Measurements from ENCODE around the gene HSPA2.
"Not testable (repeated sequence)": the region's sequence is repeated elsewhere in the genome, so short reads cannot be mapped to it uniquely, and the experiment has no call there.

Gene HSPA2

DNA sequence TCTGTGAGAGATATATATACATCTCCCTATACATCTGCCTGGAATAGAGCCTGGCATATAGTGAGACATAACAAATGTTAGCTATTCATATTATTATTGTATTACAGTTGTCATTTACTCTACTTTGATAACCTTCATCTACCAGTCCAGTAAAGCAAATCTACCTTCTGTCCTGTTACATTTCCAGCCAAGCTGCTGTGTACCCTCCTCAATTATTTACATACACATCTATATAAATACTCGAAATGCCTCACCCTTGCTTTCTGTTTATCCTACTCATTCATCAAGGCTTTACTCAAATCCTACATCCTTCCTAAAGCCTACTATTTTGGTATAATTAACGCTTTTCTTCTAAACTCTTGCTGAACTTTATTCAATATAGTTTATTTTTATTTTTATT, 27.3 kb upstream of the HSPA2 start:
- DNase-seq, result no peak

DNA sequence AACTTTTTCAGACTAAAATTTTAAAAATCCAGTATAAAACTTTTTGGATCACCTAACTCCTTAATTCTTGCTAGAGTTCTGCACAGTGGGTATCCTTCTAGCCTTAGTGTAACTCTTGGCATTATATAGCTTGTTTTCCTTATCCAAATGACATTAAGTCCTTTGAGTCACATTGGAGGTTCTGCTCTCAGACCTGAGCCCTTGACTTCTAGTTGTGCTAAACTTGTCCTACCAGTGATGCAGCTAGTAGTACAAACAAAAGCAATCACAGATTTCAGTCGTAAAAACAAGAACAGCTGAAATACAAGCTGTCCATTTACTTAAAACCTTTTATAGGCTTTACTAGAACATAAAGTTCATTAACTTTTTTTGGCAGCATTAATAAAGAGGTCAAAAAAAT, 25.5 kb upstream of the HSPA2 start:
- no peak for DNase-seq

DNA sequence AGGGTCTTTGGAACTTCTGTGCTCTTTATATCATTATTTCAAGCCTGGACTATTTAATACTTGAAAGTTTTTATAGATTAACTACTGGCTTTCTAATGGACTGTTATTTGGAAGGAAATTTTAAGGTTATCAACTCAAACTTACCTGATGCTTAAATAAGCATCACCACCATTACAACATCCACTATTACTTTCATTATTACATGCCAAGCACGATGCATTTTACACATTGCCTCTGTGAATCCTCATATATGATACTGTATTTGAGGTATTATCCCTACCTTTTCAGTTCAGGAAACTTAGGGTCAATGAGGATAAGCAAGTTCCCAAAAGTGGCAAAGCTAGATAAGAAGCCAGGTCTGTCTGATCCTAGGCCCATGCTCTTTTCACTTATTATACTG, 23.6 kb upstream of the HSPA2 start:
- no peak for DNase-seq

DNA sequence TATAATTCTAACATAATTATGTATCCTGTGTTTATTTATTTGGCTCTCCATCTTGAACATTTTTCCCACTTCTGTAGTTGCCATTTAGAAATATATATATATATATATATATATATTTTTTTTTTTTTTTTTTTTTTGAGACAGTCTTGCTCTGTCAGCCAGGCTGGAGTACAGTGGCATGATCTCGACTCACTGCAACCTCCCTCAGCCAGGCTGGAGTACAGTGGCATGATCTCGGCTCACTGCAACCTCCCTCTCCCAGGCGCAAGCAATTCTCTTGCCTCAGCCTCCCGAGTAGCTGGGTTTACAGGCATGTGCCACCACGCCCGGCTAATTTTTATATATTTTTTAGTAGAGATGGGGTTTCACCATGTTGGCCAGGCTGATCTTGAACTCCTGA, 22.9 kb upstream of the HSPA2 start:
- not testable (repeated sequence) for DNase-seq

DNA sequence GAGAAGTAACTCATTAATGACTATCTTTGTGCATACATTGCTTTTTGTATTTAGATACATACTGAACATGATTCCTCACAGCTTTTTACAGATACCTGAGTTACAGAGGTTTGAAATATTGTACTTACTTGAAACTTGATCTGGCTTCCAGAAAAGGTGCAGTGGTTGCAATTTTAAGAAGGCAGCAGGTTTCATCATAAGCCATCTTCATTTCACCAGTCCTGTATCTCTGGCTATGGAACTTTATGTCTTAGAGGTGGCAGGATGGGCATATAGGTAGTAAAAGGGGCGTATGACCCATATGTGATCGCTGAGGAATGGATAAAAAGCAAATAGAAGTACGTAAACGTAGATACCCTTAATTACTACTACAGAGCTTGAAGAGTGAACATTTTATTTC, 22.3 kb upstream of the HSPA2 start:
- no peak for DNase-seq

DNA sequence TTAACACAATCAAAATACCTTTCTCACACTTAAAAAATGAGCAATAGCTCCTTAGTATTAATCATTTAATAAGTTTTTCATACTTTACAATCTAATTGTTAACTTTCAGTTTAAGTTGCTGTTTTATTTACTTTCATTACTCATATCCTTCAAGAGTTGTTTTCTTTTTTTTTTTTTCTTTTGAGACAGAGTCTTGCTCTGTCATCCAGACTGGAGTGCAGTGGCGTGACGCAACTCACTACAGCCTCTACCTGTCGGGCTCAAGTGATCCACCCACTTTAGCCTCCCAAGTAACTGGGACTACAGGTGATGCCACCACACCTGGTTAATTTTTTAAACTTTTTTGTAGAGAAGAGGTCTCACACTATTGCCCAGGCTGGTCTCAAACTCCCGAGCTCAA, 19.8 kb upstream of the HSPA2 start:
- no peak for DNase-seq

DNA sequence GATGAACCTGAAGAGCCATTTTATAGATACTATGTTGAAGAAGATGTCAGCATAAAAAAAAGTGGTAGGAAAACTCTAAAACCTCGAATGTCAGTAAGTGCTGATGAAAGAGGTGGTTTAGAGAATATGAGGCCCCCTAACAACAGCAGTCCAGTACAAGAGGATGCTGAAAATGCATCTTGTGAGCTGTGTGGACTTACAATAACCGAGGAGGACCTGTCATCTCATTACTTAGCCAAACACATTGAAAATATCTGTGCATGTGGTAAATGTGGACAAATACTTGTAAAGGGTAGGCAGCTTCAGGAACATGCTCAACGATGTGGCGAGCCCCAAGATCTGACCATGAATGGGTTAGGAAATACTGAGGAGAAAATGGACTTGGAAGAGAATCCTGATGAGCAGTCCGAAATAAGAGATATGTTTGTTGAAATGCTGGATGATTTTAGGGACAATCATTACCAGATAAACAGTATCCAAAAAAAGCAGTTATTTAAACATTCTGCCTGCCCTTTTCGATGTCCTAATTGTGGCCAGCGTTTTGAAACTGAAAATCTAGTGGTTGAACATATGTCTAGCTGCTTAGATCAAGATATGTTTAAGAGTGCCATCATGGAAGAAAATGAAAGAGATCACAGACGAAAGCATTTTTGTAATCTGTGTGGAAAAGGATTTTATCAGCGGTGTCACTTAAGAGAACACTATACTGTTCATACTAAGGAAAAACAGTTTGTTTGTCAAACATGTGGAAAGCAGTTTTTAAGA, 17.8 kb upstream of the HSPA2 start:
- no peak for DNase-seq

DNA sequence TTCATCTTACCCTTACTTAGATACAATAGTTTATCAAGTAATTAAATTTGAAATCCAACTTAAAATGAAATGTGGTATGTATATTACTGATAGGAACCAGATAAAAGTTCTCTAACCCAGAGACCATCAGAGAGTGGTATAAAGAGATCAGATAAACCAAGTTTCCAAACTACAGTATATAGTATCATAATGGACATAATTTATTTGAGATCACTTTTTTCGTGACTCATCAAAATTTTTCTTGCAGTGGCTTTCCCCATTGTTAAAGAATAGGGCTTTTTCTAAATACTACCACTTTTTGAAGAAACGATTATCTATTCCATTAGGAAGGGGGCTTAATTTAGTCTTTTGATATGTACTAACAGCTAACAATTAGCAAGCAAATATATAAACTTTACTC, 15.2 kb upstream of the HSPA2 start:
- DNase-seq, result no peak

DNA sequence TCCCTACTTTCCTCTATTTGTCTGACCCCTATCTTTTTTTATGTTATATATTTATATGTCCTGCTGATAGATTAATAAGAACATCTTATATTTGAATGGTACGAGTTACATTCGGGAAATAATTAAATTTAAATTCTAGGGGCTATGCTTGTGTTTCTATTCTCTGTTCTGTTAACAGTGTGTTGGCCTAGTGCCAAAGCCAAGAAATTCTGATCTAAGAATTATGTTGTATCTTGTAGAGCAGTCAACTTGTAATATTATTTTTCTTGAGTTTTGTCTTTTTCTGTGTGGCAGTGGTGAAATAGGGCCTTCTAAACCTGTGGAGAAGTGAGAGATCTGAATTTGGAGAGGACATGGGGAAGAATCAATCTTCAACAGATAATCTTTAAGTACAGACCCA, 9.0 kb upstream of the HSPA2 start:
- DNase-seq, result no peak

DNA sequence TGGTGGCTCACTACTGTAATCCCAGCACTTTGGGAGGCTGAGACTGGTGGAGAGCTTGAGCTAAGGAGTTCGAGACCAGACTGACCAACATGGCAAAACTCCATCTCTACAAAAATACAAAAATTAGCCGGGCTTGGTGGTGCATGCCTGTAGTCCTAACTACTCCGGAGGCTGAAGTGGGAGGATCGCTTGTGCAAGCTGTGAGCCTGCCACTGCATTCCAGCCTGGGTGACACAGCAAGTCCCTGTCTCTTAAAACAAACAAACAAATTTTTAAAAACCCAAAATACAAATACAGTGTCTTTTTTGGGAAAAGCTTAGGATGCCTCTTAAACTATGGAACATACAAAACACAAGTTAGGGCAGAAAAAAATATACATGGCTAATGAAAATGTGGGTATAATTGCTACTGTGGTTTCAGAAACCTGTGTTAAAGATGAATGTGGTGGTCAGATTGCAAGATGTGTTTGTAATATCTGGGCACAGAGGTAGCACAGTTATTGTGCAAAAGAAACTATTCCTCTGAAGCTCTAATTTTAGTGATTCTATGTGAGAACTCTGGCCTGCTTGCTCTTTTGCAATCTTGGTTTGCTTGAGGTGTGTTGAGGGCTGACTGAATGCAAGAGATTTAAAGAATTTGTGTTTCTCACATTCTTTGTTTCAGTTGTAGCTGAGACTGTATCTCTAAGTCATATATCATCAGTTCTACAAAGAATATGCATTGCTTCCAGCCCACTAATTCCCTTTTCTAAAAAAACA, 3.9 kb upstream of the HSPA2 start:
- DNase-seq, result no peak

DNA sequence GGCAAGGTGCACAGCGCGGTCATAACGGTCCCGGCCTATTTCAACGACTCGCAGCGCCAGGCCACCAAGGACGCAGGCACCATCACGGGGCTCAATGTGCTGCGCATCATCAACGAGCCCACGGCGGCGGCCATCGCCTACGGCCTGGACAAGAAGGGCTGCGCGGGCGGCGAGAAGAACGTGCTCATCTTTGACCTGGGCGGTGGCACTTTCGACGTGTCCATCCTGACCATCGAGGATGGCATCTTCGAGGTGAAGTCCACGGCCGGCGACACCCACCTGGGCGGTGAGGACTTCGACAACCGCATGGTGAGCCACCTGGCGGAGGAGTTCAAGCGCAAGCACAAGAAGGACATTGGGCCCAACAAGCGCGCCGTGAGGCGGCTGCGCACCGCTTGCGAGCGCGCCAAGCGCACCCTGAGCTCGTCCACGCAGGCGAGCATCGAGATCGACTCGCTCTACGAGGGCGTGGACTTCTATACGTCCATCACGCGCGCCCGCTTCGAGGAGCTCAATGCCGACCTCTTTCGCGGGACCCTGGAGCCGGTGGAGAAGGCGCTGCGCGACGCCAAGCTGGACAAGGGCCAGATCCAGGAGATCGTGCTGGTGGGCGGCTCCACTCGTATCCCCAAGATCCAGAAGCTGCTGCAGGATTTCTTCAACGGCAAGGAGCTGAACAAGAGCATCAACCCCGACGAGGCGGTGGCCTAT, 875 bp downstream of the HSPA2 start:
- peak in 18 of 56 donors; percentile 18 to 67 (median 37) for DNase-seq

DNA sequence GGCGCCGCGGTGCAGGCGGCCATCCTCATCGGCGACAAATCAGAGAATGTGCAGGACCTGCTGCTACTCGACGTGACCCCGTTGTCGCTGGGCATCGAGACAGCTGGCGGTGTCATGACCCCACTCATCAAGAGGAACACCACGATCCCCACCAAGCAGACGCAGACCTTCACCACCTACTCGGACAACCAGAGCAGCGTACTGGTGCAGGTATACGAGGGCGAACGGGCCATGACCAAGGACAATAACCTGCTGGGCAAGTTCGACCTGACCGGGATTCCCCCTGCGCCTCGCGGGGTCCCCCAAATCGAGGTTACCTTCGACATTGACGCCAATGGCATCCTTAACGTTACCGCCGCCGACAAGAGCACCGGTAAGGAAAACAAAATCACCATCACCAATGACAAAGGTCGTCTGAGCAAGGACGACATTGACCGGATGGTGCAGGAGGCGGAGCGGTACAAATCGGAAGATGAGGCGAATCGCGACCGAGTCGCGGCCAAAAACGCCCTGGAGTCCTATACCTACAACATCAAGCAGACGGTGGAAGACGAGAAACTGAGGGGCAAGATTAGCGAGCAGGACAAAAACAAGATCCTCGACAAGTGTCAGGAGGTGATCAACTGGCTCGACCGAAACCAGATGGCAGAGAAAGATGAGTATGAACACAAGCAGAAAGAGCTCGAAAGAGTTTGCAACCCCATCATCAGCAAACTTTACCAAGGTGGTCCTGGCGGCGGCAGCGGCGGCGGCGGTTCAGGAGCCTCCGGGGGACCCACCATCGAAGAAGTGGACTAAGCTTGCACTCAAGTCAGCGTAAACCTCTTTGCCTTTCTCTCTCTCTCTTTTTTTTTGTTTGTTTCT, 1.7 kb downstream of the HSPA2 start:
- DNase-seq, result peak in 3 of 56 donors; percentile 14 to 65 (median 48)

DNA sequence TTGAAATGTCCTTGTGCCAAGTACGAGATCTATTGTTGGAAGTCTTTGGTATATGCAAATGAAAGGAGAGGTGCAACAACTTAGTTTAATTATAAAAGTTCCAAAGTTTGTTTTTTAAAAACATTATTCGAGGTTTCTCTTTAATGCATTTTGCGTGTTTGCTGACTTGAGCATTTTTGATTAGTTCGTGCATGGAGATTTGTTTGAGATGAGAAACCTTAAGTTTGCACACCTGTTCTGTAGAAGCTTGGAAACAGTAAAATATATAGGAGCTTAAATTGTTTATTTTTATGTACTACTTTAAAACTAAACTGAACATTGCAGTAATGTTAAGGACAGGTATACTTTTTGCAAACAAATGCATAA, 2.3 kb downstream of the HSPA2 start:
- DNase-seq, result no peak

DNA sequence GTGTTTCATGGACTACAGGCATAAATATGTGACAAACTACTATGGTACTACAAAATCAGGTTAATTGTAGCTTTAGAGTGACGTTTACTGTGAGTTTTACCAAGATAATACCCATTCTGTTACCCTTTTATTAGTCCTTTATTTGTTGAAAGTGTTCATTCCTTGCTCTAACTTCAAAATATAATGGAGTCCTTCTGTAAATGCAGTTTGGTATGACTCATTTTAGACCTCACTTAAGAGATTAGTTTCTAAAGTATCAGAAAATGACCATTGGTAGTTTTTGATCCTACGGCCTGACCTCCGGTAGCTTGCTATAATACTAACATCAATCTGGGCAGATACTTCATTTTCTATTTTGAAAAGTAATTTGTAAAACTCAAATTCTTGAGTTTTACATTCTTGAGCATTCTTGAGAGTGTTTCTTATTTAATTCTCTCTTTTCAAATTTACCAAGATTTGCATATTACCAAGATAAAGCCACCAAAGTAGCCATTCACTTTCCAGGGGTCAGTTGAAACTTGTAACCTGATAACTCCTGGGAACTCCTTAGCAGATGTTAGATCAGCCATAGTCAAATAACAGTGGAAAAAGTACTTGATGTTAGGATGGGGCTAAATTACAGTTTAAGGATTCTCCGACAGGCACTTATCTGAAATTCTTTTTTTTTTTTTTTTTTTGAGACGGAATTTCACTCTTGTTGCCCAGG, 4.2 kb downstream of the HSPA2 start:
- no peak for DNase-seq

DNA sequence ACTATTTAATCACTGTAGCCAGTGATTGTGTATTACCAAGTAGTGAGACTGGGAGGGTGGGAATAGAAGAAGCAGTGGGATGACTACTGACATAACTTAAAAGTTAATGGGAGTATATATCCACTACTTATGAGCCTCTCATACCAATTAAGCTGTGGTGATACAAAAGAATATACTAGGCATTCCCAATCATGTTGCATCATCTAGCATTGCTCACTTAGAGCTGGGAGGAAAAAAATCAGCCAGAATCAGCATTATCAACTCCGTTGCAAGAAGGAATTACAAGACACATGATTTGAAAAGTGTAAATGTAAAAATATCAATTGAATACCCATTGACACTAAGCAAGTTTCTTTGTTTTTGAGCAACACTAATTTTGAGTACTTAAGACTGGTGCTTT, 8.5 kb downstream of the HSPA2 start:
- no peak for DNase-seq

DNA sequence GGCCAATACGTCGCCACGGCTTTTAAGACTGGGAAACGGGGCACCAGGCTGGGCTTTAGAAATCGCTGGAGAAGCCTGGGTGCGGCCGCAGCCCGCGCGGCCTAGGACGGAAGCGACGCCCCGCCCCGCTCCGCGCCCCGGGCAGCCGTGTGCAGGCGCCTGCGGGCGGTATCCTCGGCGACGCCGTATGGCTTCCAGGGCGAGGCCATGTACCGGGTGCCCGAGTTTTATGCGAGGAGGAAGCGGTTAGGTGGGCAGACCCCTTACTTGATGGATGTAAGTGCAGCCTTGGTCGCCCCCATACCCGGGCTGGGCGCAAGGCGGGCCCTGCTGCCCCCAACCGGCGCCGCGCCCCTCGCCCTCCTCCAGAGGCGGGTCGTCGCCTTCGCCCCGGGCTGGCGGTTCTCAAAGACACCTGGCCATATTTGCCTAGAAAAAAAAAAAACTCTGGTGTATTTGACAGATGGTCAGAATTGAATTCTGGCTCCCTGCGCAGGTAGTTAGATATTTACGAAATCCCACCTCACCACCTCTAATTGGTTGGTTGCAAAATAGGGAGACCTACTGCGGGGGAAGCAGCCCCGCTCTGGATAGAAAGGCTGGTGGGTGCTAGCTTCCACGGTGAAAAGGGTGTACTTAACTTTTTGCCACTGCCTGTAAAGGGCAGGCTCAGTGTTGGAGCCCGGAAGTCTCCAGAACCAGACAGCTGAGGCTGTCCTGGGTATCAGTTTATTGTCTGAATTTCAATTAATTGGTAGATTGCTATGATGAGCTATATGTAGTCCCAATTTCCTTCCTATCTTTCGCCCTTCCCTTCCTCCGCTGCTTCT, 9.5 kb downstream of the HSPA2 start, which contains the start of gene PPP1R36:
TSS of gene PPP1R36 (plus strand) at position 171 of the 830 bp plus-strand sequence. CDS start at position 208, 37 bp downstream.
- DNase-seq, result peak in 2 of 56 donors; percentile 19 to 31

DNA sequence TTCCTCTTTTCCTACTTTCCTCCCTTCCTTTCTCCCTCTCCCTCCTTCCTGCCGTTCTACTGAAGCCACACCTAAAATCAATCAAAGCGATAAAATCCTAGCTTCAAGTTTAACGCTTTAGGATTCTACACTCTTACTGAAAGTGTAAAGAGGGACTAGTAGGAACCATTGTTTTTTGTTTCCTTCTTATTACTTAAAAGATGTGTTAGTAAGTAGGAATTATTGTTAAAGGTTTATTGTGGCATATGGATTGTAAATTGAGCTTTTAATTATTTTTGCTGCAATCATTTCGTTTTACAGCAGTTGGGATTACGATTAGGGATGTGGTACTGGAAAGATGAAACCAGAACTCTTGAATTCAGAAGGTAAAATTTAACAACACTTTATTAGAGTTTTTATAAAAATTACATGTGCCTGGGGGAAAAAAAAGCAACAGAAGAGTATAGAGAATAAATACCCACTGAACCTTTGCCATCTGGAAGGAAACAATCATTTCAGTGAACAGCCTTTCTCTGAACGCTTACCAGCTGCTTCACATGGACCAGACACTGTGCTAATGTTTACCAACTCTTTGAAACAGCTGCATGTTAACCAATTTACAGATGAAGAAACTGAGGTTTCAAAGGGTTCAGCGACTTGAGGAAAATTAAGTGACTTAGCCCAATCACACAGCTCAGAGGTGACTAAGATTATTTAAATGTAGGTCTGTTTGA, 10.2 kb downstream of the HSPA2 start:
- DNase-seq, result no peak

DNA sequence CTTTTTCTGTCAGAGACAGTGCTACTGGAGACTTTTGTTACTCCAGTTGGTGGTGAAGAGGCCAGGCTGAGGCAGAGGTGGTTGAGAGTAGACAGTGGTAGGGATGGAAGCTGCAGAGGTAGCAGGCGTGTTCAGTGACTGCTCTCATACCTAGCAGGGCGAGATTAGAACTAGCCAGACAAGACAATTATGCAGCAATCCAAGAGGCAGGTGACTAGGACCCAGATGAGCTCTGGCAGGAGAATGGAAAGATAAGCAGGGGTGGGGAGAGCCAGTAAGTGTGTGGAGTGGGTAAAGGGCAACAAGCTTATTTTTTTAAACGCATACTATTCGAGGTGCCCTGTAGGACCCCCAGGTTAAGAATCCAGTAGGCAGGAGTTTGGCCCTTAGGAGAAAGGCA, 14.0 kb downstream of the HSPA2 start:
- no peak for DNase-seq

DNA sequence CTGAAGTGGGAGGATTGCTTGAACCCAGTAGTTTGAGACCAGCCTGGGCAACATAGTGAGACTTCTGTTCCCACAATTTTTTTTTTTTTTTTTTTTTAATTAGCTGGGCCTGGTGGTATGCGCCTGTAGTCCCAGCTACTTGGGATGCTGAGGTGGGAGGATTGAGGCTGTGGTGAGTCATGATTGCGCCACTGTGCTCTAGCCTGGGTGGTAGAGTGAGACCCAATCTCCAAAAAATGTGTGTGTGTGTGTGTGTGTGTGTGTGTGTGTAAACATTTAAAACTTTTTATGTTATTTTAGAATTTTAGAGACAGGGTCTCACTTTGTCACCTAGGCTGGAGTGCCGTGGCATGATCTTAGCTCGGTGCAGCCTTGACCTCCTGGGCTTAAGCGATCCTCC, 16.0 kb downstream of the HSPA2 start:
- DNase-seq, result no peak

All from amygdala (tissue), 56 donors.